ENCODE measurements around the gene MACROD2. TPM values are rescaled to one million over a fixed set of nuclear protein-coding genes. Genes with fewer than 3 reads are reported as not detected.
"Not testable (repeated sequence)": the region's sequence is repeated elsewhere in the genome, so short reads cannot be mapped to it uniquely, and the experiment has no call there.

The MACROD2 gene
- total RNA-seq, 1 donor from 2014 or later: 0.46 TPM

- DNase-seq (ENCODE audit: low read depth, low spot score): no peak
Observed at GRCh38 chr20:15494851-15495250, 1499.5 kb downstream of the MACROD2 start.

DNA sequence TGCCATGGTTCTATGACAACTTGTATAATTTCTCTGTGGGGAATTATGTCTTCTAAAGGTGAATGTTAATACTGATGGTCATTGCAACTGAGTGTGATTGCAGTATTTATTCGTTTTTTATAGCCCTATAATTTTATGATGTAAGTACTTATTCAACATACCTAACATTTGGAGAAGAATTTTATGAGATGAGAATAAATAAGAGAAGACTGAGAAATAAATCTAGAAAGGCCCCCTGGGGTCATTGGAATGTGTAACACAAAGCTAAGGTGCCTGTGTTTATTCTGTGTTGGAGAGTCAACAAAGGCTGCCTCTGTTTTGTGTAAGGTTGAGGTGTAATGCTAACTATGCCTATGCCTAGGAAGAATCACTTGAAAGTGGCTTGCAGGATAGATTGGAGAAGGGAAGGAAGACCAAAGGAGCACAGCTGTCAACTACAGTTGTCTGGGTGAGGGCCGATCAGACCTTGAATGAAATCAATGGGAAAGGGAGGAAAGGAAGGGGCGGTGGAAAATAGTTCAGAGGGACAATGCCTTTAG, 1501.3 kb downstream of the MACROD2 start:
- no peak for DNase-seq (ENCODE audit: low read depth, low spot score)

DNA sequence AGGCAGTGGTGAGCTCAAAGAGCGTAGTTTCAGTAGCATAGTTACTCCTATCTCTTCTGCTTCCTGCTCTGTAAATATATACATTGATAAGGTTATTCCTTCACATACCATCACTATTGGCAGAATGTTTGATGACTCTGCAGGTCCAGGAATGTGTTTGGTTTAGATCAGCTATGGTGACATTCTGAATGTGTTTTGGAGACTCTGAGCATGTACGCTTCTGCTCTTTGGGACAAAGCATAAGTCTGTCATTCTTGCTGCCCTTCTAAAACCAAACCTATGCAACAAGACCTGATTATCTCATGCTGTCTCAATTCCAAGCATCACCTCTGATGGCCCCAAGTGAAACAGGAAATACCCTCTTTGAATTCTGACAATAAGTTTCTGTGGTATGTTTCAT, 1503.6 kb downstream of the MACROD2 start:
- no peak for DNase-seq (ENCODE audit: low read depth, low spot score)

- DNase-seq (ENCODE audit: low read depth, low spot score): no peak
Observed at GRCh38 chr20:15506311-15506710, 1511.0 kb downstream of the MACROD2 start.

GRCh38 chr20:15507151-15507550, 1511.8 kb downstream of the MACROD2 start:
- DNase-seq (ENCODE audit: low read depth, low spot score): no peak

GRCh38 chr20:15511551-15511950, 1516.2 kb downstream of the MACROD2 start:
- no peak for DNase-seq (ENCODE audit: low read depth, low spot score)

DNA sequence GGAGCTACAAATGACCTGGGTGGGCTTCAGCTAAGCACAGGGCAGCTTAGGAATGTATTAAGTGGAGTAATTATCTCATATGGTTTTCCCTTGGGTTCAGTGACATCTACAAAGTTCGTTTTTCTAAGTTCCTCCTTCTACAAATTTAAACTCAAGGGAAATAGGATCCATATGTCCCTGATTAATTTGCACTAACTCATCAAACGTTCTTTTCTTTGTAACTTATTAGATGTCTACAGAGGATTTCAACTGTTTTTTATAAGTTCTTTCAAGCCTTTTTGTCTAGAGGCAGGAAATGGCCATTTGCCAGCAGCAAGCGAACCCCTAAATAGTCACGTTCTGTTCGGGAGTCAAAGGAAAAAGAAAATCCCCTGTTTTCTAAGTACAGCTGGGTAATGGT, 1517.6 kb downstream of the MACROD2 start:
- no peak for DNase-seq (ENCODE audit: low read depth, low spot score)

DNA sequence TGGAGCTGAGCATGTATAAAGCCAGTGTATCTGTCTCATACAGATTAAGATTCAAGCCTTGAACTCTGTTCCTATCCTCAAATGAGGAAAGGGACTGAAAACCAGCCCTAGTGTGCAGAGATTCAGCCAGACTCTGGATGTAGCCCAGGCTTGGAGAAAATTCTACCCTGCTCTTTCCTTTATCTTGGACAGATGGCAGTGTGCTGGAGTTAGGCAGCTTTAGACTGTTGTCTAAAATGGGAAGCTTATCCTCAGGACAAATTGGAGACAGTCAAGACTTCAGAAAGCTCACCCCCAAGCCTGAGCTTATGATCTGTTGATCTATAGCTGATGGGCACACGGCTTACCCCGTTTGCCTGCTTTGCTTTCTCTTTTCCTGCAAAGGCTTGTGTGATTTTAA, 1520.4 kb downstream of the MACROD2 start:
- no peak for DNase-seq (ENCODE audit: low read depth, low spot score)

DNA sequence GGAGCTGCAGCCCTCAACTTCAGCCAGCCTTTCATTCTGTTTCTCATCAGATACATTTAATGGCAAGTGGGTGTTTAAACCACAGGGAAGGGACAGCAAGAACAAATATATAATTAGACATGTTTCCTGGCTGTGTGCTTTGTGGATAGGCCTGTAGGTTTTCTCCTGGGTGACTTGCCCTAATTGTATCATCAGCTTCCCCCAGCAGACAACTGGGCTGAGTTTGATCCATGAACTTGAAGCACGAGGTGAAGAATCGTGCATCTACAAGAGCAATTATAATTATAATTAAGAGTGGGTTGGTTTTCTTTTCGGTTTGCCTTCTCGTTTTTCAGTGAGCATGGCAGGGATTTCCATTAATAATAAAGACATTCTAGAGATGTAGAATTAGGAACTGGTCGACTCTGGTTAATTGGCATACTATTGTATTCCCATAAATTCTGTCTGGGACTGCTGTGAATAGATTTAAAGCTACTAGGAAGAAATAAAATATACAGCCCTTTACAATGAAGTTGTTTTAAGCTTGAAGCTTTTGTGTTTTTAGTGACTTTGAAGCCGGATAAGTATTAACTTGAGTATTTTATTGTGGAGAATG, 1525.7 kb downstream of the MACROD2 start:
- no peak for DNase-seq (ENCODE audit: low read depth, low spot score)

DNA sequence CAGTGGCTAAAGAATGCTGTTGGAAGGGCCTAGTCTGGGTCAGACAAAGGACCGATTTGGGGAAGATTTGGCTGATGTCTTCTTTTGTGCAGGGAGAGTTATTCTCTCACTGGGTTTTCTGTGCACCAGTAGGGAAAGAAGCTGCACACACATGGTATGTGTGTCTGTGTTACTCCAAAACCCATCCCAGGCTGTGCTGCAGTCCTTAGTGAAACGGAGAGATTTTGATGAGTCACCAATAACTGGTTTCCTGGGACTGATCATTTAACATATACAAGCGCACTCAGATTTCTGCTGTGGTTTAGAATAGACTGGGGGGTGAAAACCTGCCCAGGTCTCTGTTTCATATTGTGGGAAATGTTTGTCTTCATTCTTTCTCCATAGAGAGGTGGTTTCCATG, 1528.1 kb downstream of the MACROD2 start:
- no peak for DNase-seq (ENCODE audit: low read depth, low spot score)

DNA sequence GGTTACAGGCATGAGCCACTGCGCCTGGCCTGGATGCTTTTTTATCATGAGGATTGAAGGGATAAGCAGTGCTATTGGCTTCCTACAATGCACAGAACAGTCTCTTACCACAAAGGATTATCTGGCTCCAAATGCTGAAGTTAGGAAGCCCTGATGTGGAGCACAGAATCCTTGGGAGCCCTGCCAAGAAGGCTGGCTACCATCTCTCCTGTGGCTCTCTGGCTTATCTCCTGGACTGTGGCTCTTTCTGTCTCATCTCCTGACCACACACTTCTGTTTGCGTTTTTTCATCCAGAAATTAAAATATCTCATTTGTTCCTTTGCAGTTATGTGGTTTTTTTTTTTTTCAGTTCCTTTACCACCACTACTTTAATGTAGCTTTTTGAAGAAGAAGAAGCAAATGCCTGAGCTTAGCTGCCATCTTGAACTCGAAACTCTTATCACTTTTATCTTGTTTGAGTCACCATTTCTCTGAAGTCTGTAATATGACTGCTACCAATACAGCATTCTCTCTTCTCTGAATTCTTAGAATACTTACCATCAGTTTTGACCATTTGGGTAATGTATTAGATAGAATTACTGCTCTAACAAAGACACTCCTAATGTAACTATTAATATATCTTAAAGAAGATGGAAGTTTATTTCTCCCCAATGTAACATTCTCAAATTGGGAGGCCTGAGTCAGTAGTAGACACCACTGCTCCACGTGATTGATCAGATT, 1533.2 kb downstream of the MACROD2 start:
- no peak for DNase-seq (ENCODE audit: low read depth, low spot score)

DNA sequence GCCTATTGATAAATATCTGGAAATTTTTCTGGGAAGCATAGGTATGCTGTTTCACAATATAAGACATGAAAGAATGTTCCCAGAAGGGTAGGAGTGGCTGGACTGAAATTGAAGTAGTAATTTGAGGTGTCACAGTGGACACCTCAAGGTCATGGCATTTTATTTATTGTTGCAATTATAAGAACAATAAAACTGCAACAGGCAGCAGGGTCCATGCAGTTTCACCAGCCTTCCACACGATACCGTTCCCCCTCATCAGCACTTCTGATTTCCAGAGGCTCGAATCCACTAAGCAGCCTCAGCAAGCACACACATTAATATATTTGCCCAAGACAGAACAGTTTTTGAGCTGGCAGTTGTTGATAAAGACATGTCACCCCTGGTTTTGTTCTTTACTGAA, 1540.5 kb downstream of the MACROD2 start:
- no peak for DNase-seq (ENCODE audit: low read depth, low spot score)

GRCh38 chr20:15537200-15537599, 1541.9 kb downstream of the MACROD2 start:
- not testable (repeated sequence) for DNase-seq (ENCODE audit: low read depth, low spot score)

- DNase-seq (ENCODE audit: low read depth, low spot score): no peak
Observed at GRCh38 chr20:15542655-15543054, 1547.3 kb downstream of the MACROD2 start.

- no peak for DNase-seq (ENCODE audit: low read depth, low spot score)
Observed at GRCh38 chr20:15544742-15545141, 1549.4 kb downstream of the MACROD2 start.

- no peak for DNase-seq (ENCODE audit: low read depth, low spot score)
Observed at GRCh38 chr20:15546525-15547023, 1551.3 kb downstream of the MACROD2 start.

GRCh38 chr20:15547119-15547518, 1551.8 kb downstream of the MACROD2 start:
- DNase-seq (ENCODE audit: low read depth, low spot score): no peak

GRCh38 chr20:15550116-15550870, 1555.0 kb downstream of the MACROD2 start:
- no peak for DNase-seq (ENCODE audit: low read depth, low spot score)

DNA sequence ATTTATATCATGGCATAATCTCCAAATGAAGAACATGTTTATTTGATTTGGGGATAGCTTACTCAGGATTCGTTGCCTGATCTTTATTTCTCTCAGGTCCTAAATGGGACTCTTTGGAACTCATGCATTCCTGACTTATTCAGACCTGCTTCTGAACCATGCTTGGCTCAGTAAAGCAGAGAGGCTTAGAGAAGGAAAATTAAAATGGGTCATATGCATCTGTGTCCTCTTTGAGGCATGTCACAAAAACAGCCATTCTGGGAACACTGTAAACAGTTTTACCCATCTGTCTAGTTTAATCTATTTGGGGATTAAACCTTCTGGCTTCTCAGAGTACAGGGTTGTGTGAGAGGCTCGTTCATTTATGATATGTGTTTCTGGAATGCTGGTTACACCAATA, 1560.6 kb downstream of the MACROD2 start:
- no peak for DNase-seq (ENCODE audit: low read depth, low spot score)

- DNase-seq (ENCODE audit: low read depth, low spot score): no peak
Observed at GRCh38 chr20:15556869-15557268, 1561.6 kb downstream of the MACROD2 start.

DNA sequence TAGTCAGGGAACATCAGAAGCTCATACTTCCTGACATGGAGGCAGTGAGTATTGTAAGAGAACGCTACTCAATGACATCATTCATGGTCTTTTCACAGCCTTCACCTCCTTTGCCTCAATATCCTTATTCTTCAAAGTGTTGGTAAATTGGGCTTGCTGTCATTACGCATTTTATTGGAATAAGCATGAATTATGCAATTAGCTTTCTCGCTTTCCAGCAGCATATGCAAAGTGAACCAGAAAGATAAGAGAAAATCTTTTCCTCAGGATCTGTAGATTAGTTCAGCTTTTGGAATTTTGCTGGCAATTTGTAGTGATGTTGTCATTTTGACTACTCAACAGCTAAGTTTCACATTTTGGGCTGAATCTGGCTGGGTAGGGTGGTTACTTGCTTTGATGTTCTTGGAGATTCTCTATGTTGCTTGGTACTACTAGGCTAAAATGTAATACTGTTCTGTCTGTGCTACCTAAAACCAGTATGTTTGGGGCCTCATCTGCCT, 1565.8 kb downstream of the MACROD2 start:
- no peak for DNase-seq (ENCODE audit: low read depth, low spot score)
